GM08714 (cell line): ENCODE results near the gene NTNG1.

Experiments used
- H3K4me3 ChIP-seq: fragments of 200-500 bp; sonication (Bioruptor generic); 2 replicates; pipeline ENCODE4 v1.5.1; 2014; ENCODE audit warnings: mild to moderate bottlenecking, low read length, inconsistent platforms
- ZNF274 ChIP-seq: IDR thresholded peaks from 2 replicates; pipeline ENCODE4 v1.6.1; 2012; ENCODE audit warnings: mild to moderate bottlenecking, low read depth, low read length

The NTNG1 gene

GRCh38 chr1:107169615-107170014 lies 28.8 kb downstream of the NTNG1 start:
- TF ChIP-seq ZNF274 = no peak
- H3K4me3 ChIP-seq = no peak overlapping the region

- no peak overlapping the region for H3K4me3 ChIP-seq
- no peak for TF ChIP-seq ZNF274
Observed at GRCh38 chr1:107171333-107171732, 30.5 kb downstream of the NTNG1 start.

GRCh38 chr1:107172450-107173170 lies 31.8 kb downstream of the NTNG1 start:
- H3K4me3 ChIP-seq = no peak overlapping the region
- TF ChIP-seq ZNF274 = no peak

- no peak for TF ChIP-seq ZNF274
- no peak overlapping the region for H3K4me3 ChIP-seq
Observed at GRCh38 chr1:107175102-107175909, 34.5 kb downstream of the NTNG1 start.

GRCh38 chr1:107181253-107181969 lies 40.6 kb downstream of the NTNG1 start:
- no peak for TF ChIP-seq ZNF274
- H3K4me3 ChIP-seq = no peak overlapping the region

- H3K4me3 ChIP-seq = no peak overlapping the region
- TF ChIP-seq ZNF274 = no peak
Observed at GRCh38 chr1:107183011-107183410, 42.2 kb downstream of the NTNG1 start.

GRCh38 chr1:107184888-107185287 lies 44.0 kb downstream of the NTNG1 start:
- no peak overlapping the region for H3K4me3 ChIP-seq
- TF ChIP-seq ZNF274 = no peak

GRCh38 chr1:107187399-107187798 lies 46.6 kb downstream of the NTNG1 start:
- no peak for TF ChIP-seq ZNF274
- H3K4me3 ChIP-seq = no peak overlapping the region

- TF ChIP-seq ZNF274 = no peak
Observed at GRCh38 chr1:107188160-107188559, 47.3 kb downstream of the NTNG1 start.

GRCh38 chr1:107194380-107194779 lies 53.5 kb downstream of the NTNG1 start:
- no peak overlapping the region for H3K4me3 ChIP-seq
- no peak for TF ChIP-seq ZNF274

More at GRCh38 chr1:107188160-107188559, 47.3 kb downstream of the NTNG1 start:
- H3K4me3 ChIP-seq = no peak overlapping the region

GRCh38 chr1:107195476-107195875 lies 54.6 kb downstream of the NTNG1 start:
- TF ChIP-seq ZNF274 = no peak
- H3K4me3 ChIP-seq = no peak overlapping the region

GRCh38 chr1:107196973-107197562 lies 56.2 kb downstream of the NTNG1 start:
- H3K4me3 ChIP-seq = no peak overlapping the region
- no peak for TF ChIP-seq ZNF274

- TF ChIP-seq ZNF274 = no peak
- no peak overlapping the region for H3K4me3 ChIP-seq
Observed at GRCh38 chr1:107198561-107198960, 57.7 kb downstream of the NTNG1 start.

- H3K4me3 ChIP-seq = no peak overlapping the region
- TF ChIP-seq ZNF274 = no peak
Observed at GRCh38 chr1:107200631-107201030, 59.8 kb downstream of the NTNG1 start.
